ENCODE measurements around the gene TIMM22. TPM values are rescaled to one million over a fixed set of nuclear protein-coding genes. Genes with fewer than 3 reads are reported as not detected.

The TIMM22 gene
- total and polyA plus RNA-seq, 8 donors = 0.29 to 22.6 (median 8.7) TPM

DNA sequence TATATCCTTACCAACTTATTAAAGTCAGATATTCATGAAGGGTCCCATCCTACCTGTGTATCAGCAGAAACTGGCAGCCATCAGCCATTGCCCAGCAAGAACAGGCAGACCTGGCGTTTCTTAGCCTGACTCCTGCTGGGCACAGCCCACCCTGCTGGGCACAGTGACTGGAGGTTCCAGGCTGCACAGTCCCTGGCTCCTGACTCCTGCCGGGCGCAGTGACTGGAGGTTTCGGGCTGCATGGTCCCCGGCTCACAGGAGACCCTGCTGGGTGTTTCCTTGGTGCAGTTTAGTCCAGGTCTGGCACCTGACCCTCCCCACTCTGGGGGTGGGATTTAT, 6.7 kb downstream of the TIMM22 start:
- H3K4me3 ChIP-seq = peak overlapping the region in 1 of 4 donors; percentile 6
- no peaks in the 10 kb centered on the region for H3K27me3 ChIP-seq
- no peaks in the 10 kb centered on the region for H3K9me3 ChIP-seq
- peaks cover 61 to 96% (median 87%) of the 10 kb centered on the region in 4 donors for H3K4me1 ChIP-seq
- H3K36me3 ChIP-seq = peaks cover 47 to 91% (median 86%) of the 10 kb centered on the region in 4 donors
- H3K27ac ChIP-seq = peak overlapping the region; percentile 86 to 91 (median 89)
- intact Hi-C loops (cut with DNase I; ENCODE audit: low total_unique reads) = loop anchor here (10.0 kb wide), 1 partner anchor 51 kb away; no protein-coding TSS in a partner anchor
- no peak for DNase-seq
- TF ChIP-seq POLR2AphosphoS5 (IDR thresholded peaks at IDR 0.05) (no peak), EP300 (IDR thresholded peaks at IDR 0.05) (no peak), POLR2A (IDR thresholded peaks at IDR 0.05) (no peak)
- TF ChIP-seq, protein P1, sequence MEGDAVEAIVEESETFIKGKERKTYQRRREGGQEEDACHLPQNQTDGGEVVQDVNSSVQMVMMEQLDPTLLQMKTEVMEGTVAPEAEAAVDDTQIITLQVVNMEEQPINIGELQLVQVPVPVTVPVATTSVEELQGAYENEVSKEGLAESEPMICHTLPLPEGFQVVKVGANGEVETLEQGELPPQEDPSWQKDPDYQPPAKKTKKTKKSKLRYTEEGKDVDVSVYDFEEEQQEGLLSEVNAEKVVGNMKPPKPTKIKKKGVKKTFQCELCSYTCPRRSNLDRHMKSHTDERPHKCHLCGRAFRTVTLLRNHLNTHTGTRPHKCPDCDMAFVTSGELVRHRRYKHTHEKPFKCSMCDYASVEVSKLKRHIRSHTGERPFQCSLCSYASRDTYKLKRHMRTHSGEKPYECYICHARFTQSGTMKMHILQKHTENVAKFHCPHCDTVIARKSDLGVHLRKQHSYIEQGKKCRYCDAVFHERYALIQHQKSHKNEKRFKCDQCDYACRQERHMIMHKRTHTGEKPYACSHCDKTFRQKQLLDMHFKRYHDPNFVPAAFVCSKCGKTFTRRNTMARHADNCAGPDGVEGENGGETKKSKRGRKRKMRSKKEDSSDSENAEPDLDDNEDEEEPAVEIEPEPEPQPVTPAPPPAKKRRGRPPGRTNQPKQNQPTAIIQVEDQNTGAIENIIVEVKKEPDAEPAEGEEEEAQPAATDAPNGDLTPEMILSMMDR (IDR thresholded peaks at IDR 0.05) = no peak
- 57 to 87% (median 84%) methylated on average over 1 to 5 of the region's 5 CpGs for WGBS, 5 donors

DNA sequence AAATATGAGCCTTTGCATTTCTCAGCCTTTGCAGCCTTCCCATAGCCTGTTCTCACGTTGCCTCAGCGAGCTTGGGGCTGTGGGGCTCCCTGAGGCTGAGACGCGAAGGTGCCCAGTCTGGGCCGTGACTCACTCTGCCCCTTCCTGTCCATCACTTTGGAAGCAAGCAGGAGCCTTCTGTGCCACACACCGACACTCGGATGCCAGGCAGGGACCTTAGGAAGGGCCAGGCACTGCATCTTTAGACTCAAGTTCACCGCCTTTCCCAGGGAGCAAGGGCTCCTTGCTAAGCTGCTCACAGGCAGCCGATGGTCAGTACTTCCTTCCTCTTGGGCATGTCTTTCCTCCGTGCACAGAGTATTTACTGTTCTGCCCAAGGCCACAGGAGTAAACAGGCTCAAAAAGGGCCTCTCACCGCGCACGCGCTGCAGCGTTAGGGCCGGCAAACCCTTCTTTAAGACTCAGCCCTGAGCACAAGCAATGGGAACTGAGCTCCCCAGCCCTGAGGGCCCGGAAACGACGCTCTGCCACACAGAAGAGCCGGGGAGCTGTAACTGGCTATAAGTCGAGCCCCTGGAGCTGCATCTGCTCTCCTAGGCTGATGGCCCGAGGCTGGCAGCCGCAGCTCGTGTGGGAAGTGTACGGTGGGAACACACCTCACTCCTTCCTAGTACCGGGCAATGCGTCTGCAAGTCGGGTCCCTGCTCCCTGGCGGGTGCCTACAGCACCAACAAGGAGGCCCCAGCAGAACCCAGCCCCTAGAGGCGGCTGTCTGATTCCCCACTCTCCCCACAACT, 7.2 kb downstream of the TIMM22 start:
- peaks cover 47 to 97% (median 92%) of the 10 kb centered on the region in 4 donors for H3K36me3 ChIP-seq
- TF ChIP-seq EP300 (IDR thresholded peaks at IDR 0.05) (no peak), POLR2AphosphoS5 (IDR thresholded peaks at IDR 0.05) (peak in 2 of 3 donors; percentile 35 to 68)
- H3K27me3 ChIP-seq = no peaks in the 10 kb centered on the region
- peak; percentile 69 to 71 for DNase-seq
- 21 to 53% (median 35%) methylated on average over 21 to 30 of the region's 30 CpGs for WGBS, 5 donors
- no peak overlapping the region for H3K4me3 ChIP-seq
- H3K4me1 ChIP-seq = peaks cover 59 to 95% (median 83%) of the 10 kb centered on the region in 4 donors
- H3K27ac ChIP-seq = peak overlapping the region; percentile 86 to 91 (median 89)
- no peaks in the 10 kb centered on the region for H3K9me3 ChIP-seq
- intact Hi-C loops (cut with DNase I; ENCODE audit: low total_unique reads) = loop anchor here (10.0 kb wide), 1 partner anchor 51 kb away; no protein-coding TSS in a partner anchor

DNA sequence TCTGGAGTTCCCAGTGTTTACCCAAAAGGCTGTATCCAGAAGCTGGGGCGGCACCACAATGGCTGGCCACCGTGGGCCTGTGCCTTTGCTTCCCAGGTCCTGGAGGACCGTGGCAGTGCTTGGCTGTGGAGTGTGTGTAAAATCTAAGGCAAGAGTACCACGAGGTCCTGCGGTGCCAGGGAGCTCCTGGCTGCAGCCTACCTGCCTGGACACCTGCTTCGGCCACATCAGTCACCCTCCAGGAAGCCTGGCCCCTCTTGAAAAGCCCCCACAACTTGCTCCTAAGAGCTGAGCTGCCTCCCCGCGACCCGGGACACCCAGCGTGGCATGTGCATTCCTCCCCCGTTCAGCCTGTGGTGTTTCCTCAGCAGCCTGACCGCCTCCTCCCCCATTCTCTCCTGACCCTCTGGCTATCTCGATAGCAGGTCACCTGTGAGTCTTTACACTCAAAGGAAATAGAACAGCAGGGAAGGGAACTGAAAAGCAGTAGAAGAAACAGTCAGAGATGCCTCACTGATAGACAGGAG, 7.9 kb downstream of the TIMM22 start:
- Histone ChIP-seq H3K4me3 (no peak overlapping the region), H3K36me3 (peaks cover 48 to 97% (median 93%) of the 10 kb centered on the region in 4 donors), H3K9me3 (no peaks in the 10 kb centered on the region), H3K27ac (peak overlapping the region; percentile 86 to 91 (median 89)), H3K4me1 (peaks cover 59 to 96% (median 81%) of the 10 kb centered on the region in 4 donors), H3K27me3 (no peaks in the 10 kb centered on the region)
- peak; percentile 33 to 51 for DNase-seq
- 27 to 61% (median 44%) methylated on average over 10 to 13 of the region's 13 CpGs for WGBS, 5 donors
- intact Hi-C loops (cut with DNase I; ENCODE audit: low total_unique reads) = loop anchor here (10.0 kb wide), 1 partner anchor 50 kb away; no protein-coding TSS in a partner anchor
- TF ChIP-seq, protein P1 (IDR thresholded peaks at IDR 0.05) = no peak
- TF ChIP-seq POLR2AphosphoS5 (IDR thresholded peaks at IDR 0.05) = peak in 1 of 3 donors; percentile 25

DNA sequence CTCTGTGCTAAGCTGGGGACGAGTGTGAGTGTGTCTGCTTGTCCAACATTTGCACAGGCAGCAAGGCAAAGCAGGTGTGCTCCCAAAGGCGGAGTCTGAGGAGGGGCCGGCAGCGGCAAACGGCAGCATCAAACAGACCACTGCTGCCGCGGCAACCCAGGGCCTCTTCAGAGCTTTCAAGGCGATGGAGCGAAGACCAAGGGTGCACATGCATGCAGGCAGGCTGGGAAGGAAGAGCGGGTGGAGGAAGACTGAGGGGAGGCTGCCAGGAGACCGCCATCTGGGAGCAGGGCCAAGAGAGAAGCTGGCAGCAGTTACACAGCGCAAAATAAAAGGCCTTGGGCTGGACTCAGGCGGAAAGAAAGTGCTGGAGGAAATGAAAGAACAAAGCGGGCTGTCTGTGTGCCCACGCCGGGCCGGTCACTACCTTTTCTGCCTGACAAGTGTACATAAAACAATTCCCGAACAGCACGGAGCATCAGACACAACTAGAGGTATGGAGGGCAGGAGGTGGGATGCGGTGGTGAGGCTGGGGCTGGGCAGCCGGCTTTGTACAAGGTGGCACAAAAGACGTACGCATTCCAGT, 8.5 kb downstream of the TIMM22 start:
- peak; percentile 85 to 91 for DNase-seq
- intact Hi-C loops (cut with DNase I; ENCODE audit: low total_unique reads) = loop anchor here (10.0 kb wide), 1 partner anchor 49 kb away; no protein-coding TSS in a partner anchor
- no peaks in the 10 kb centered on the region for H3K27me3 ChIP-seq
- H3K4me3 ChIP-seq = peak overlapping the region; percentile 16 to 25 (median 20)
- peaks cover 48 to 97% (median 93%) of the 10 kb centered on the region in 4 donors for H3K36me3 ChIP-seq
- H3K4me1 ChIP-seq = peaks cover 59 to 92% (median 78%) of the 10 kb centered on the region in 4 donors
- peak; percentile 6 to 70 (median 31) for TF ChIP-seq POLR2AphosphoS5 (IDR thresholded peaks at IDR 0.05)
- TF ChIP-seq, protein P1 (IDR thresholded peaks at IDR 0.05) = no peak
- H3K9me3 ChIP-seq = no peaks in the 10 kb centered on the region
- peak overlapping the region; percentile 86 to 91 (median 89) for H3K27ac ChIP-seq
- 10 to 23% (median 16%) methylated on average over 23 of the region's 23 CpGs for WGBS, 5 donors

Measured in stomach (tissue), 9 donors.